Sigmoid colon (tissue), 4 donors: ENCODE results near the gene KCNAB2.

ENCODE experiments used
- CTCF ChIP-seq, 4 experiments: fragments of 450-650 bp in 3 of 4; fragments of 200-600 bp in 1 of 4; IDR thresholded peaks; one replicate each; pipeline ENCODE4 v1.5.1; 2016 to 2019; ENCODE audit warnings: antibody characterized with exemption in 4 of 4, mild to moderate bottlenecking in 3 of 4, moderate library complexity in 2 of 4
- EP300 ChIP-seq, 4 donors: sonication (generic); formaldehyde crosslinking; IDR thresholded peaks; one replicate each; pipeline ENCODE4 v1.6.1; 2017; ENCODE audit warnings: antibody characterized with exemption in 4 of 4
- POLR2A ChIP-seq, 2 donors: fragments of 450-650 bp; IDR thresholded peaks; one replicate each; pipeline ENCODE4 v1.6.1; 2016; ENCODE audit warnings: antibody characterized with exemption in 2 of 2, mild to moderate bottlenecking in 2 of 2, moderate library complexity in 2 of 2
- POLR2AphosphoS5 ChIP-seq, 4 donors: sonication (generic); formaldehyde crosslinking; IDR thresholded peaks; one replicate each; pipeline ENCODE4 v1.6.1; 2017; ENCODE audit warnings: antibody characterized with exemption in 4 of 4

GRCh38 chr1:6075748-6076147 is 30.1 kb downstream of the KCNAB2 start:
- TF ChIP-seq CTCF (IDR thresholded peaks at IDR 0.05), result no peak
- no peak for TF ChIP-seq POLR2A (IDR thresholded peaks at IDR 0.05)
- no peak for TF ChIP-seq EP300 (IDR thresholded peaks at IDR 0.05)
- no peak for TF ChIP-seq POLR2AphosphoS5 (IDR thresholded peaks at IDR 0.05)
